OCI-LY1 (cell line): ENCODE data around the gene LAMA1.

Experiments
- EZH2 ChIP-seq: fragments of 200-600 bp; sonication (generic), shearing (Covaris generic); IDR thresholded peaks from 2 replicates; pipeline ENCODE4 v1.8.0; 2017; ENCODE audit warnings: borderline replicate concordance, mixed run types, mild to moderate bottlenecking, antibody characterized with exemption, low read length, moderate library complexity, mixed read lengths
- TF ChIP-seq, protein P1 (sequence below): fragments of 200-600 bp; sonication (generic), shearing (Covaris generic); IDR thresholded peaks from 2 replicates; pipeline ENCODE4 v1.5.1; 2017; ENCODE audit warnings: mild to moderate bottlenecking, antibody characterized with exemption, low read length, moderate library complexity, mixed read lengths

DNA sequence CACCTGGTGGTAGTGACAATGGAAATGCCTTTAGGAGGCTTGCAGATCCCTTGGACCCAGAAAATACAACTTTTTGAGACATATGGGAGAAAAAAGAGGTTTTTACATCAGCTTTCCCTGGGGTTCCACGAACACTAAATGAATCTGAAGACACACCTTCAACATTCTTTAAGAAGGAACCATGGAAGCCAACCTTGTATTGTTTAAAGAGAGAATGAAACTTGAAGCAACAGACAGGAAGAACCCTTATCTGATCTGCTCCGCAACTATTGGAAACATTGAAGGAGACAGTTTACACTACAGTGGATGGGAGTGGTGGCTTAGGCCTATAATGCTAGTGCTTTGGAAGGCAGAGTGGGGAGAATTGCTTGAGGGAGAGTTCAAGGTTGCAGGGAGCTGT lies 190.4 kb downstream of the LAMA1 start:
- no peak for TF ChIP-seq EZH2
- TF ChIP-seq, protein P1, sequence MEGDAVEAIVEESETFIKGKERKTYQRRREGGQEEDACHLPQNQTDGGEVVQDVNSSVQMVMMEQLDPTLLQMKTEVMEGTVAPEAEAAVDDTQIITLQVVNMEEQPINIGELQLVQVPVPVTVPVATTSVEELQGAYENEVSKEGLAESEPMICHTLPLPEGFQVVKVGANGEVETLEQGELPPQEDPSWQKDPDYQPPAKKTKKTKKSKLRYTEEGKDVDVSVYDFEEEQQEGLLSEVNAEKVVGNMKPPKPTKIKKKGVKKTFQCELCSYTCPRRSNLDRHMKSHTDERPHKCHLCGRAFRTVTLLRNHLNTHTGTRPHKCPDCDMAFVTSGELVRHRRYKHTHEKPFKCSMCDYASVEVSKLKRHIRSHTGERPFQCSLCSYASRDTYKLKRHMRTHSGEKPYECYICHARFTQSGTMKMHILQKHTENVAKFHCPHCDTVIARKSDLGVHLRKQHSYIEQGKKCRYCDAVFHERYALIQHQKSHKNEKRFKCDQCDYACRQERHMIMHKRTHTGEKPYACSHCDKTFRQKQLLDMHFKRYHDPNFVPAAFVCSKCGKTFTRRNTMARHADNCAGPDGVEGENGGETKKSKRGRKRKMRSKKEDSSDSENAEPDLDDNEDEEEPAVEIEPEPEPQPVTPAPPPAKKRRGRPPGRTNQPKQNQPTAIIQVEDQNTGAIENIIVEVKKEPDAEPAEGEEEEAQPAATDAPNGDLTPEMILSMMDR = no peak
